Prostate gland (tissue), 2 donors: ENCODE results near the gene TBCK.

ENCODE experiments used
- POLR2AphosphoS5 ChIP-seq: sonication (generic); formaldehyde crosslinking; IDR thresholded peaks from one replicate; pipeline ENCODE4 v1.6.1; 2017; ENCODE audit warnings: antibody characterized with exemption
- TF ChIP-seq, protein P1 (sequence below), 4 experiments: fragments of 200-600 bp in 2 of 4; fragments of 450-650 bp in 2 of 4; sonication (generic) in 2 of 4; IDR thresholded peaks; 1 replicate in 3 of 4; 2 replicates in 1 of 4; pipeline ENCODE4 v1.5.1; 2016 to 2019; ENCODE audit warnings: antibody characterized with exemption in 4 of 4, mild to moderate bottlenecking in 2 of 4, moderate library complexity in 2 of 4

DNA sequence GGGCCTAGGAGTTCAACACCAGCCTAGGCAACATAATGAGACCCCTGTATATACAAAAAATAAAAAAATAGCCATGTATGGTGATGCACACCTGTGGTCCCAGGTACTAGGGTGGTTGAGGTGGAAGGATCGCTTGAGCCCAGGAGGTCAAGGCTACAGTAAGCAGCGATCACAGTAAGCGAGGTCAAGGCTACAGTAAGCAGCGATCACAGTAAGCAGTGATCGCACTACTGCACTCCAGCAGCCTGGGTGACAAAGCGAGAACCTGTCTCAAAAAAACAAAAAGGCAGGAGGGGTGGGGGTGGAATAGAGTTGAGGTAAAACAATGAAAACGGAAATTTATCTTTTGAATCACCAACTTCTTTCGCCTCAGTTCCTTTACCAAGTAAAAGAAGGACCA lies 29.4 kb downstream of the TBCK start:
- TF ChIP-seq, protein P1, sequence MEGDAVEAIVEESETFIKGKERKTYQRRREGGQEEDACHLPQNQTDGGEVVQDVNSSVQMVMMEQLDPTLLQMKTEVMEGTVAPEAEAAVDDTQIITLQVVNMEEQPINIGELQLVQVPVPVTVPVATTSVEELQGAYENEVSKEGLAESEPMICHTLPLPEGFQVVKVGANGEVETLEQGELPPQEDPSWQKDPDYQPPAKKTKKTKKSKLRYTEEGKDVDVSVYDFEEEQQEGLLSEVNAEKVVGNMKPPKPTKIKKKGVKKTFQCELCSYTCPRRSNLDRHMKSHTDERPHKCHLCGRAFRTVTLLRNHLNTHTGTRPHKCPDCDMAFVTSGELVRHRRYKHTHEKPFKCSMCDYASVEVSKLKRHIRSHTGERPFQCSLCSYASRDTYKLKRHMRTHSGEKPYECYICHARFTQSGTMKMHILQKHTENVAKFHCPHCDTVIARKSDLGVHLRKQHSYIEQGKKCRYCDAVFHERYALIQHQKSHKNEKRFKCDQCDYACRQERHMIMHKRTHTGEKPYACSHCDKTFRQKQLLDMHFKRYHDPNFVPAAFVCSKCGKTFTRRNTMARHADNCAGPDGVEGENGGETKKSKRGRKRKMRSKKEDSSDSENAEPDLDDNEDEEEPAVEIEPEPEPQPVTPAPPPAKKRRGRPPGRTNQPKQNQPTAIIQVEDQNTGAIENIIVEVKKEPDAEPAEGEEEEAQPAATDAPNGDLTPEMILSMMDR (IDR thresholded peaks at IDR 0.05) = no peak
- no peak for TF ChIP-seq POLR2AphosphoS5
